GM19193 (cell line): ENCODE measurements around the gene RS1.

Source experiments
- POLR2A ChIP-seq: IDR thresholded peaks from 4 replicates; pipeline ENCODE4 v1.6.1; 2011; ENCODE audit not compliant: insufficient read depth, insufficient read length; ENCODE audit errors: extremely low read depth

RS1 gene

GRCh38 chrX:18672008-18672407 is at the start of gene RS1:
Gene RS1 (minus strand): TSS chrX:18672108. CDS start chrX:18672068, 40 bp downstream.
- no peak for TF ChIP-seq POLR2A

GRCh38 chrX:18719852-18720251 is 47.9 kb upstream of the RS1 start:
- no peak for TF ChIP-seq POLR2A

GRCh38 chrX:18714910-18715309 is 43.0 kb upstream of the RS1 start:
- TF ChIP-seq POLR2A = no peak

- no peak for TF ChIP-seq POLR2A
Observed at GRCh38 chrX:18709833-18710232, 37.9 kb upstream of the RS1 start.

GRCh38 chrX:18707426-18708049 is 35.6 kb upstream of the RS1 start, which contains the start of gene PPEF1:
Gene PPEF1 (plus strand): TSS chrX:18707645. CDS start chrX:18707781, 136 bp downstream.
- TF ChIP-seq POLR2A = no peak

- no peak for TF ChIP-seq POLR2A
Observed at GRCh38 chrX:18702362-18703195, 30.7 kb upstream of the RS1 start.

GRCh38 chrX:18701621-18702361 is 29.9 kb upstream of the RS1 start:
- TF ChIP-seq POLR2A = no peak

- TF ChIP-seq POLR2A = no peak
Observed at GRCh38 chrX:18698737-18699650, 27.1 kb upstream of the RS1 start.

- no peak for TF ChIP-seq POLR2A
Observed at GRCh38 chrX:18696653-18697052, 24.7 kb upstream of the RS1 start.

GRCh38 chrX:18692541-18692940 is 20.6 kb upstream of the RS1 start:
- no peak for TF ChIP-seq POLR2A

- no peak for TF ChIP-seq POLR2A
Observed at GRCh38 chrX:18691431-18691830, 19.5 kb upstream of the RS1 start.

GRCh38 chrX:18687856-18688495 is 16.1 kb upstream of the RS1 start:
- no peak for TF ChIP-seq POLR2A

GRCh38 chrX:18682979-18683387 is 11.1 kb upstream of the RS1 start:
- TF ChIP-seq POLR2A = no peak

- TF ChIP-seq POLR2A = no peak
Observed at GRCh38 chrX:18681996-18682395, 10.1 kb upstream of the RS1 start.
